ENCODE data around the gene BRINP1.

Gene BRINP1

DNA sequence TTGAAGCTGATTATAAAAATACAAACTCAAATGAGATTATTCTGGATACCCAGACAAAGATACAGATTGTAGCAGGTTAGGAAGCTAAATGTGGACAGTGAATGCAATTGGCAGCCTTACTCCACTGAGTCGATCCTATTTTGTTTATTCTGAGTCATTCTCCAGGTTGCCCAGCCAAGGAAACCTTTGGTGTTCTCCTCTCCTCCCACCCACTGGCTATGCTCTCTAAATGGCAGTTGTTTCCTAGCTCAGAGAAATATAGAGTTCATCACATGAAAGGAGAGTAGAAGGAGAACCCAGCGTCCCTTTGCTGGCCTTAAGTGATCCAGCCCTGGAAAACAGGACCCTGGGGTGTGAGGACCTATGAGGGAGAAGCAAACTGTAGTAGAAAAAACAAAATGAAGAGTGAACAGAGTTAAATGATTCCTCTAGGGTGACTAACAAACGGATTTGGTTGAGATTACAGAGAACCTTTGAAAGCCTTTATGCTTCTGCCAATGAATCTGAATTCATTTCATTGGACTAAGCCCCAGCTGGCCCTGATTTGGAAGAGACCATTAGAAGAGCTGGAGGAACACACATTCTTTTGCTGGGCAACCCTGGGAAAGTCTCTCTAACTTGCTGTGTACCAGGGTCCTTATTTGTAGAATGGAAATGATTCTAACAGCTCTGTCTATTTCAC, 95.1 kb downstream of the BRINP1 start:
- no peak for DNase-seq

DNA sequence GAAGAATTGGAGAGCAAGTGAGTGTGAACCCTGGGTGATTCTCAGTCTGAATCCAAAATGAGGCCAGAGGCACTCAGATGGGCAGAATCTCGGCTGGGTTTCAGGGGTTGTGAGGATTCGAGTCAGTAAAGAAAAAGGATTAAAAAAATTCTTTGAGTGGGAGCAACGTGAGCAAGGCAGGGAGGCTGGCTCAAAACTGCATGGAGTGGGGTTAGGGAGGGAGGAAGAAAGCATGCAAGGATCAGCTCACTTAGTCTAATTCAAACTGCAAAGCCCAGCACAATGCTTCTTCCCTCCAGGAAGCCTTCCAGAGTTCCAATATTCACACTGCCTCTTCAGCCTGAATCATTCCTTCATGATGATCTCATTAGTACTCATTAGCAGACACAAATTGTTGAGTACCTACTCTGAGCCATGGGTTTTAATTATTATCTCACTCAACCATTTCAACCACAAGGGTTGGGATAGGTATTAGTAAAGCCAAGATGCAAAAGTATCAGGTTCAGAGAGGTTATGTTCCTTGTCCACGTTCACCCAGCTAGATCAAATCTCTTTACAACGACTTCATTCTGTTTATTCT, 95.8 kb downstream of the BRINP1 start:
- no peak for DNase-seq

DNA sequence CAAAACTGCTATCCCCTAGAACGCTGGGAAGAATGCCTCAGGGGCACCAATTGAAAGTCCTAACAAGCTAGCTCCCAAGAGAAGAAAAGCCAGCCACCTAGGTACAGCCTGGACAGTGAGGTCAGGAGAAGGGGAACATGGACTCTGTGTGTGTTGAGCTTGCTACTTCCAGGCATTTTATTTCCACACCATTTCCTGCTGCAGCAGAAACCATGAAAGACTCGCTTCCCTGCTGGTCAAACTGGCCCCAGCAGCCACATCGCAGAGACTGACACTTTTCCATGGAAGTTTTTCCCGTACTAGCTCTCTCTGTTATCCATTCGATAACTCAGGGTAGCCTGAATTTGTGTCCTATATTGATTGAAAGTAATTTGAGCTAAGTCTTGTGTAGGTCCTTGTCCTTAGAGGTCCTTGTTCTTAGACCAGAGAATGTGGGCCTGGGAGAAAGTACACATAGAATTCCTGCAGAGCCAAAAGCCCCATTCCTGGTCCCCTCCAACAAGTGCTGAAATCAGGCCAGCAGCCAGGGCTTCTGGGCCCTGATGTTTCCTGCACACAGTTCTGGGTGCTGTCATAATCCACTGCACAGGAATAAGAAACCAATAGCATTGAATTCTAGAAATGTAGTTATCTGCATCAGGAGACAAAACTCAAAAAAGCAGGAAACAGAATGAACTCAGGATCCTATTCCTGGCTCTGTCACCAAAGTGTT, 96.6 kb downstream of the BRINP1 start:
- DNase-seq, result no peak

DNA sequence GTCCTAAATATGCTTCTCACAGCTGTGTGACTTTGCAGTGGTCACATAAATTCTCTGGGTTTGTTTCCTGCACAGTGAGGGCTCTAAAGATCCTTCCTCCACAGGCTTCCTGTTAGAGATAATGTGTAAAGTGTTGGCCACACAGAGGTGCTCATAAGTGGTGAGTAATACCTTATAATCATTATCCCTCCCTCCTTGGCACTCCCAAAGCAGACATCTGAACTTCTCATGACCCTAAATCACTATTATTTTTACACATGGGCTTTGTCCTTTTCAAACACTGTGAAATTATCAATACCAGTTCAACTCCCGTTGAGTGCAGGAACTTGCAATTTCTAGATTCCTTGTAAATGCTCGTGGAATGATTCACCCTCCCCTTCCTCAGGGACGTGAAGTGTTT, 100.2 kb downstream of the BRINP1 start:
- DNase-seq, result no peak

DNA sequence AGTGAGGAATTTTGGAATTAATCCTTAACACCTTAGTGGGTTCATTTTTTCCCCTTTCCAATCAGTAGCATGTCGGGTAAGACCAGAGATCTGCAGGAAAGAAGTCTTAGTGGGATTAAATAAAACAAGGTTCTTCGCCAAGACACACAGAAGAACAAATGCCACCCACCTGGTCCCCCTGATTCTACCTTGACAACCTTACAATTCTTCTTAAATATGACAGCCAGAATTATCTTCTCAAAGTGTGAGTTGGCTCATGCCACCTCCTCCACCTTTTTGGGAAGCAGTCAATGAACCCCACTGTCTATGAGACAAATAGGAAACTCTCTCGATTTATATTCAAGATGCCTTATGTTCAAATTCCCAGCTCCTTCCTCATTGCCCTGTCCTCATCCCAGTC, 105.1 kb downstream of the BRINP1 start:
- DNase-seq, result no peak

DNA sequence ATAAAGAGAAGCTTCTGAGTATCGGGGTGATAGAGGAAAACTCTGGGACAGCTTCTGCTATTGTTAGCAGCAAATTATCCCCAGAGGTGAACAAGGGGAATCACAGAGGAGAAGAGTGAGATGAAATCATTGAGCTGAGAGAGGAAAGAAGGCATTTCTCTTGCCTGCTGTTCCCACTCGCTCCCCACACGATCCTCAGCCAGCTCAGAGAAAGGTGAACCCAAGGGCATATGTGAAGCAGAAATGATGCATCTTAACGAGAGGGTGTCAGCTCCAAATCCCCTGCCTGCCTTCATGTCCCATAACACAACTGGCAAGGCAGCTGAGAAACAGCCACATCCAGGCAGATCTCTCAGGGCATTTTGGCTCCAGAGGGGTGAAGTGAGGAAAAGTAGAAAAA, 111.6 kb downstream of the BRINP1 start:
- no peak for DNase-seq

DNA sequence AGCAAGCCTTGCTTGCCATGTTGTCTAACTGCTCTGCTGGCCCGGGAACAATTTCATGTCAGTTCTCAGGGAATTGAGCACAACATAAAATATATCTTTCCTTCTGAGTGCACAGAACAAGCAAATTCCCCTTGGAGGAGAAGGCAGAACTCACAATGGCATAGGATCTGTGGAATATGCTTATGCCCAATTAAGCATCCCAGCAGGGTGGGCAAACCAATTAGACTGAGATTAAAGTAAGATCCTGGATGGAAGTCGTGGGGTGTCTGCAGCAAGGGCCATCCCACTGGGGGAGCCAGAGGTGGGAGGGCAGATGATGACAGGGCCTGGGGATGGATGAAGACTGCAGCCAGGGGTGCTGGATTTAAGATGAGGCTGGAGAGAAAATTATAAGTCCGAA, 114.1 kb downstream of the BRINP1 start:
- no peak for DNase-seq

DNA sequence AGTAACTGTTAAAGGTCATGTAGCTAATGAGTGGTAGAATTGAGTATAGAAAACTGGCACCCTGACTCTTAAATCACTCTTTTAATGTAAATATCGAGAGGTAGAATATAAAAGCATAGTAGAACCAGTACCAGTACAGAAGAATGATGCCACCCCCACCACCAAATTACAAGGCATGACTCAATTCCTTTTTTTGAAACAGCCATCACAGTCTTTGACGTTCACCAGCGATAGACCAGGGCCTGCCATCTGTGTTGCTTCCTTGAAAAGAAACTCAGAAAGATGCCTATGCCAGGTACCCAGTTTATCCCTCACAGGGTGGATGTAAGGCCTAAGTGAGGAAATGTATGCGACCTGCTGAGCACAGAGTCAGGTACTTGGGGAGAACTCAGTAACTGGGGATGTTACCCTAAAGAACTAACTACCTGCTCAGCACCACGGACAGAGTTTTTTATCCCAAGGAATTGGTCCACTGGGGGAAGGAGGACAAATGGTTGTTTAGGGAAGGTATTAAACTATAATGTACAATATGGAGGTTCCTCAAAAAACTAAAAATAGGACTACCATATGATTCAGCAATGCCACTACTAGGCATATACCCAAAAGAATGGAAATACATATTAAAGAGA, 116.5 kb downstream of the BRINP1 start:
- DNase-seq, result no peak

DNA sequence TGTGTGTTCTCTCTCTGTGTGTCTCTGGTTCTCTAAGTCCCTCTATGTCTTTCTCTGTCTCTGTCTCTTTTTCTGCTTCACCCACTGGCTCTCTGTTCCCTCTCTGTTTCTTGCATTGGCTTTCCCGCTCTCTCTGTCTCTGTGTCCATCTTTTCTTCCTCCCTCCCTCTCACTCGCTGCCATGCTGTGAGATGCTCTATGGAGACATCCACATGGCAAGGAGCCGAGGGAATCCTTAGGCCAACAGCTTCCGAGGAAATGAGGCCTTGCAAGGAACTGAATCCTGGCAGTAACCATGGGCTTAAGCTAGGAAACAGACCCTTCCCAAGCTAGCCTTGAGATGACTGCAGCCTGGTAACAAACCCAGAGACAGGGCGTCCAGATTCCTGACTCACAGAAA, 117.3 kb downstream of the BRINP1 start:
- DNase-seq, result no peak

DNA sequence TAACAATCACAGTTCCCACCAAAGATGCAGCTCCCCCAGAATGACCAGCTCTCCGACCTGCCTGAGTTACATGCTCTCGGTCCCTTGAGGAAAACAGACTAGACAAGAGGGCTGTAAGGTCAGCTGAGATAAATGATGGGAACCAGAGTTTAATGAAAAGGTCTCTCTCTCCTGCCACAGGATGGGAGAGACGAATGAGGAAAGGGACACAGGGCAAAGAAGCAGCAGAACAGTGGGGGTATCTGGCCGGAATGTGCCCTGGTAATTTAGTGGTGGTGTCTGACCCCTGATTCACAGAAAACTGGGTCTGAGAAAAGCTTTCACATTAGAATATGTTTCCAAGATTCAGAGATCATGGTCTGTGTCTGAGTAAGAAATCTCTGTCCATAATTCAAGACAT, 118.5 kb downstream of the BRINP1 start:
- no peak for DNase-seq

DNA sequence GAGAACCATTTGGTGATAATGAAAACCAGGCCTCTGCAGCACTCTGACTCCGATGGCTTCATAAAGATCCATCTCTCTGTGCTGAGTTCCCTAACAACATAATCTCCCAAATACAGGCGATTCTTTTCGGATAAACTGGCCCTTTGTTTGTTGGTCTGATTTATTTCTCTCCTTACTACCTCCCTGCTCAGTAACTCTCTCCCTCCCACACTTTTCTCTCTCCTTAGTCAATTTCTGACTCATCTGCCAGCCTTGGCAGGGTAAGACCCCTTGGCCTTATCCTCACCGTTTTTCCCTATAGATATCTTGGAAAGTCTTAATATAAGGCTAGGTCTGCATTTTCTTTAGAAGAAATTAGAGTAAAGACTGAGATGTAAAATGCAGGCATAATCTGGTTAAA, 128.7 kb downstream of the BRINP1 start:
- DNase-seq, result no peak

DNA sequence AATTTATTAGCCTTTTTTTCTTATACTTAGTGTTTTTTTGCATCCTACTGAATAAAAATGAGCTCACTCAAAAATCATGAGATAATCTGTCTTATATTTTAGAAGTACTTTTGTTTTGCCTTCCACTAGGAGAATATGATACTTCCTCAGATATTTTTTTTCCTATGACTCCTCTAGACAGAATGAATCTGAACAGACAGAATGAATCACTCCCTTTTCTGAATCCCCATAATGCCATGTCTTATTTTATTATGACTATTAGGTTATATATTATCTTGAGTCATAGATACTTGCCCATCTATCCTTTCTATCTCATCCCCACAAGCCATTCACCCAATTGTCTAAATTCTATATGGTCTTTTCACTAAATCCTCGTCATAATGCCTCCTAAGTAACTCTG, 134.6 kb downstream of the BRINP1 start:
- no peak for DNase-seq

DNA sequence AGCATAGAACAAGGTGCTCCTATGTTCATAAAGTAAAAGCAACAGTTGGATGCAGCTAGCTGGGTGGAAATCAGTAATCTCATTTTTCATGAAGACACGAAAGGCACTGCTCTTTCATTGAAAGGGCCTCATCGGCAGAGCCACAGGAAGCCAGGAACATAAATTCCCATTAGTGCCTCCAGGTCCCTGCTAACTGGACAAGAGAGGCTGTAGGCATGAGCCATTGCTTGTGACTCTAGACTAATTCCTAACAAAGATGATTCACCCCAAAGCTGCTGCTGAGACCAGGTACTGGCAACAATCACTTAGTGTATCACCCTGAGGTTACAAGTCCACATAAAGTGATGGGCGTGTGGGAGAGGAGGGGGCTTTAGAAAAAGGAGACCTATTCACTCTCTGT, 141.8 kb downstream of the BRINP1 start:
- no peak for DNase-seq

DNA sequence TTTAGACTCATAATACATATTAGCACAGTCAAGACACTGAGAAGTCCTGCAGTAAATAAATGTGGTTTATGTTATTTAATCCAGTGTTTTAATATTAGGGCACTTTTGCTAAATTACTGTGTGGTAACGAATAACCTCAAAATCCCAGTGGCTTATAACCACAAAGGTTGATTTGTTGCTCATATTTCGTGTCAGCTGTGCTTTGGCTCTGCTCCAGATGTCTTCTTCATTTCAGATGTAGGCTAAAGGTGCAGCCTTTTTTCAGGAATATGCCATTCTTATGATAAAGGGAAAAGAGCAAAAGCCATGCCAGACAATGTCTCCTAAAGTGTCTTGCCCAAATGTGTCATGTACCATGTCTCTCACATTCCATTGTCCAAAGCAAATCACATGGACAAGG, 144.8 kb downstream of the BRINP1 start:
- DNase-seq, result no peak

DNA sequence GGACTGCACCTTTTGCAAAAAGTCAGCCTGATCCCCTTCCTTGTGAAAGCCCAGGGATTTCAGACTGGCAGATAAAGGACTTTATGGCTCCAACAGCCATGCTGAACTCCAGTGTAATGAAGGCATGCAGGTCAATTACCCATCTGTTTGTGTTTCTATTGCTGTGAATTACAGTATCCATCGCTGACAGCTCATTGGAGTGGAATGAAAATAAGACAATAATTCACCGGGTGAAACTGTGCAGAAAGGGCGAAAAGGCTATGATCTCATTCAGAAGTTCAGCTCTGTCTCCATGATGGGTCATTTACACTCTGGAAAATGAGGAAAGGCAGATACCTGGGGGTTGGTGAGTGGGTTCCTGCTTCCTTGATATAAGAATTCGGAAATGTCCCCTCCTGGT, 148.0 kb downstream of the BRINP1 start:
- DNase-seq, result no peak

DNA sequence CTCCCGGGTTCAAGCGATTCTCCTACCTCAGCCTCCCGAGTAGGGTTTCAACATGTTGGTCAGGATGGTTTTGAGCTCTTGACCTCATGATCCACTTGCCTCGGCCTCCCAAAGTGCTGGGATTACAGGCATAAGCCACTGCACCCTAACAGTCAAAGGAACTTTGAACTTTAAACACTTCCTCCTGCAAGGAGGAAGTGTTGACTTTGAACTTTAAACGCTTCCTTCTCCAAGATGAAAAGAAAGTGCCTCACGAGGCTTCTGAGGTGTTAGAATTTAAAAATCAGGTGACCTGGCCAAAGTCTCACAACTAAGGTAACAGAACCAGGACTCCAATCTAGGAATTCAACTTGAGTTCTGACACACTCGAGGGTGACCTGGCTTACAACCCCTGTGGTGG, 150.9 kb downstream of the BRINP1 start:
- DNase-seq, result no peak

DNA sequence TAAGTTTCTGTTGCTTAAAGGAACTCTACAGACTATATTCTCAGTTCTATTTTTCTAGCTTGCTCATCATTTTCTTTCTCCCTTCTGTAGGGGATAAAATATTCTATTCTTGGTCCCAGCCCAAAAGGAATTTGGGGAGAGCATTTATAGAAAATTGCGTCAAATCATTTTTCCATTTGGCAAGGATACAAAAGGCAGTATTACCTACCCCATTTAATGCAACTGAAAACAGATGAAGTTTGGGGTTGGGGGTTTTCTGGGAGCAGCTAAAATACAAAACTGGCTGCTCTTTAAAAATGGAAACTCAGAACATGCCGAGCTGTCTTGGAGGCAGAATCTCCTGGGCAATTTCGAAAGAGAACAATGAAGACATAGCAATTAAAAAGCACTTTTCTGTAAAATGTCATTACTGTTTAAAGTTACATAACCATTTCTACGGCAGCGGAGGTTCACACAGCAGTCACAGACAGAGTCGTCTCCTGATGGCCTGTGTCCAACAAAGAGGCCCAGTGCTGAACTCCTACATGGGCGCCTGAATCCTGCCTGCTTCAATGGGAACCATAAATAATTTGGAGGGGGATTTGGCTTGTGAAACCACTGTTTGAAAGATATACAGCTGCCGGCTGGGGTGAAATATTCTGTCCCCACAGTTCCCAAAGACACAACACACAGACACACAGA, 152.4 kb downstream of the BRINP1 start:
- DNase-seq, result no peak

DNA sequence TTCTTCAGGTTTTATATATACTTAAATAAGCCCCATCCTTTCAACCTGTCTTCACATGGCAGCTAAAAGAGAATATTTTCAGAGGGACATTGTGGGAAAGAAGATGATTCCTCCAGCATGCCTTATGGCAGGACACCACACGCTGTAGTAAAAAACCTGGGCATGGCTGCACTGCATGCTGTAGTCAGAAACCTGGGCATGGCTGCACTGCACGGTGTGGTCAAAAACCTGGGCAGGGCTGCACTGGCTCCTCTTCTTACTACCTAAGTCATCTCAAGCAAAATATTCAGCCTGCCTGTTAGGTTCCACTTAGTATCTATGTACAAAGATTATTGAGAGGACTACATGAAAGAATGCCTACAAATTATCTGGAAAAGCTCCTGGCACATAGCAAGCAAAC, 153.6 kb downstream of the BRINP1 start:
- no peak for DNase-seq

DNA sequence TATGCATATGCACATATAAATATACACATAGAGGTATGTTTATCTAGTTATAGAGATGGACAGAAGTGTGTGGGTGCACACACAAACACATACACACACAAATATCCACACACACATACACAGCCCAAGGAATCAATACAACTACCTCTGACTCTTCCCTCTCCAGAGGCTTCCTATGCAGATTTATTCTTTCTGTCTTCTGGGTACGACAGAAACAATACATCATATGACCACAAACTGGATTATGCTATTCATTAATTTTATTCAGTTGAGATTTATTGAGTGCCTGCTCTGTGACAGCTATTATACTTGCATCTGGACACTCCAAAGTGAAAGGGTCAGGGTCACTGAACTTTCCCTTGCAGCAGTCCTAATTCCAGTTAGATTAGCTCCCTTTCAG, 155.8 kb downstream of the BRINP1 start:
- no peak for DNase-seq

DNA sequence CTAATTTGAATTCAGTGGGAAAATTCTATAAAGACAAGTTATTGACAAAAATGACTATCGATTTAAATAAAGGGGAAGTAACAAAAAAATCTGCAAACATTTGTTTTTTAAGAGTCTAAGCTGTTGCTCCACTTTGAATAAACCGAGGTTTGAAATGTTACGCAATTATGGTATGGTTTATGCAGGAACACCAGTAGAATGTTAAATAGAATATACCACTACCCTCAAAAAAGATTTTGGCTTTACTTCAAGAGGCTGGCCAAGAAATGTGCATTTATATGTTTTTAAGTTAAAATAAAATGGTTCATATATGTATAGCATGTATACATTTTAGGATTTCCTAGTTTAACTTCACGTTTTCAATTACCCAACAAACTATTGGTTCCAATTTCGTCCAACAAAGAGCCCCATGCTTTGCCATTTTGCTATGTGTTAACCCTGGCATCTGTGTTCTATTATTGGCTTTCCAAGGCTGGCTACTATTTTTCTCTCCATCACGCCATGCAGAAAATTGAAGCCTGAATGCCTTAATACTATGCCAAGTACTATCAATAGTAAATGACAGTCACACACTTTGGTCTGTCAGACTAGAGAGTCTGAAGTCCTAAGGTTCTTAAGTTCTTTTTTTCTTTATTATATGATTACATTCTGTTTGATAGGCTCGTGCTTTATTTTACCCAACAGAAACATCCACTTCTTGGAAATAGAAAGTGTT, 171.2 kb downstream of the BRINP1 start:
- DNase-seq, result no peak

DNA sequence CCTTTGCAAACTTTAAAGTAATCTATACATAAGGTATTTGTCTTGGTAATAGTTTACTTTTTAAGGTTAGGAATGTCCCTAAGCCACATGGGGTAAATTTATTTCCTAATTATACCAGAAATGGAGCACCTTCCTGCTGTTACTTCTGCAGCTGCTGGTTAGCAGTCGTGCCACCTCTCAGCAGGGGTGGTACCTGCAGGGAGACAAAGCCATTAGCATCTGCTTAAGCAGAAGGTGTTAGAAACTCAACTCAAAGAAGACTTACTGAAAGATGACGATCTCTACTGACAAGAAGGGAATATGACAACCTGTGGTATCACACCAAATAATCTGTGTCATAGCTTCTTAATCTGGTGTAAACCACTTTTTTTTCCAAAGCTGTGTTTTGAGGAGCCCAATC, 173.7 kb downstream of the BRINP1 start:
- no peak for DNase-seq

DNA sequence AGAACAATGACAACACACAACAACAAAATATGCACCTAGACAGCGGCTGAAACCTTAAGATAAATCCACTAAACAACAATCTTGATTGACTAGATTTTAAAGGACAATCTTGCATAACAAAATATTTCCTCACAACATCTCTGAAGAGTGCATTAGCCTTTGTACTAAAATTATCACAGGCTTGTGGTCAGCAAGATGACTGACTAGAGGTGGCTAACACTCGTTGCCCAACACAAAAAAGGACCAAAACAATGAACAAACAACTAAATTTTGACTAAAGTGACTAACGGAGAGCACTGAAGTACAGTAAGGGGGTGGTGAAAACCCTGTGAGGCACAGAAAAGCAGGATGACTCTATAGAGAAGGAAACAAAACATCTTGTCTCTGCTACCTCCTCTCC, 183.9 kb downstream of the BRINP1 start:
- no peak for DNase-seq

Measured in GDM1 (cell line).